Naive thymus-derived CD8-positive, alpha-beta T cell (primary cell): Measurements from ENCODE around the gene BTBD9. TPM values are rescaled to one million over a fixed set of nuclear protein-coding genes. Genes with fewer than 3 reads are reported as not detected.

Experiments used
- ATAC-seq, 2 donors: fragments of 150-1000 bp; cut with Tn5 transposase in 1 of 2; sonication (Bioruptor Pico), chemical (Tn5 transposase) in 1 of 2; 1 replicate in 1 of 2; 2 replicates in 1 of 2; pipeline ENCODE4 v1.10.0; 2021; ENCODE audit warnings: mild to moderate bottlenecking in 2 of 2, moderate library complexity in 2 of 2
- POLR2A ChIA-PET: fragments of 350-600 bp; sonication (Branson Sonifier 250); formaldehyde crosslinking; loops from one replicate; lab custom pipeline; 2021; ENCODE audit warnings: antibody characterized with exemption; lab: Charles Lee
- DNase-seq, 10 donors: peaks; one replicate each; pipeline versions ENCODE4 v3.0.0 to v3.0.0-alpha.2; 2020 to 2022
- H3K27ac Mint-ChIP-seq, 10 donors: one replicate each; pipeline ENCODE4 v1.8.0; 2020 to 2022; ENCODE audit warnings: mild to moderate bottlenecking in 10 of 10, mixed read lengths in 10 of 10, moderate library complexity in 4 of 10, inconsistent platforms in 1 of 10
- H3K27me3 Mint-ChIP-seq, 5 donors: one replicate each; pipeline ENCODE4 v1.8.0; 2021 to 2022; ENCODE audit warnings: mixed read lengths in 5 of 5
- H3K36me3 Mint-ChIP-seq, 3 donors: one replicate each; pipeline ENCODE4 v1.8.0; 2020 to 2022; ENCODE audit warnings: mixed read lengths in 3 of 3, mild to moderate bottlenecking in 2 of 3, inconsistent platforms in 1 of 3
- H3K4me1 Mint-ChIP-seq, 4 donors: one replicate each; pipeline ENCODE4 v1.8.0; 2021 to 2022; ENCODE audit warnings: mixed read lengths in 4 of 4
- H3K4me3 Mint-ChIP-seq, 10 donors: one replicate each; pipeline ENCODE4 v1.8.0; 2020 to 2022; ENCODE audit warnings: mild to moderate bottlenecking in 10 of 10, mixed read lengths in 10 of 10, moderate library complexity in 6 of 10, inconsistent platforms in 1 of 10
- H3K9me3 Mint-ChIP-seq, 9 donors: one replicate each; pipeline ENCODE4 v1.8.0; 2020 to 2022; ENCODE audit warnings: mixed read lengths in 9 of 9, mild to moderate bottlenecking in 3 of 9, inconsistent platforms in 1 of 9, moderate library complexity in 1 of 9
- polyA plus RNA-seq, 3 donors: library from polyadenylated mRNA; unstranded; fragments of 300-500 nt; fragmentation: Illumina TruSeq; gene quantifications; one replicate each; pipeline ENCODE4 v1.2.3, GENCODE V29; 2021
- total RNA-seq, 8 experiments: library from RNA in 2 of 8; stranded (reverse) in 2 of 8; gene quantifications; one replicate each; pipeline ENCODE4 v1.2.3 and lab custom pipeline; 2021 to 2026

Gene BTBD9
- total and polyA plus RNA-seq, 5 experiments from 2014 or later: 9.3 to 32.2 (median 10.6) TPM

DNA sequence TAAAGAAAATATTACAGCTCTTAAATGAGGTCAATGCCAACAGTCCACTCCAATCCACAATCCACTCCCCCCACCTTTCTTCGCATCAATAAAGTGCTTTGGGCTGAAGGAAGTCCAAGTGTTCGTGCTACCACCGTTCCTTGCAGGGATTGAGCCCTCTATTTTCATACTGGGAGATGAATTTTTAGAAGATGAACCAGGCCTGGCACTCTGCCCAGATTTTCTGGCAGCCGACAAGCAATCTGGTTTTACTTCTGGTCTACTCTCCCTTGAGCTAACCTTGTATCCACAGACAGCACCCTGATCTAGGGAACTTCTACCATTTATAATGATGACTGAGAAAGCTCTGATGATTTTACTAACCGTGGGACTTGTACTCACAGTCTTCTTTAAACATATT is 72.3 kb downstream of the BTBD9 start:
- POLR2A ChIA-PET: no interaction called here
- no peak for DNase-seq
- Mint-ChIP-seq H3K9me3 (no peaks in the 10 kb centered on the region), H3K27me3 (peaks cover 0 to 2% (median 0%) of the 10 kb centered on the region in 5 donors), H3K36me3 (peaks cover 0 to 35% (median 19%) of the 10 kb centered on the region in 3 donors), H3K27ac (no peak overlapping the region), H3K4me3 (no peak overlapping the region), H3K4me1 (peaks cover 15 to 18% (median 17%) of the 10 kb centered on the region in 4 donors)
- no peak for ATAC-seq

DNA sequence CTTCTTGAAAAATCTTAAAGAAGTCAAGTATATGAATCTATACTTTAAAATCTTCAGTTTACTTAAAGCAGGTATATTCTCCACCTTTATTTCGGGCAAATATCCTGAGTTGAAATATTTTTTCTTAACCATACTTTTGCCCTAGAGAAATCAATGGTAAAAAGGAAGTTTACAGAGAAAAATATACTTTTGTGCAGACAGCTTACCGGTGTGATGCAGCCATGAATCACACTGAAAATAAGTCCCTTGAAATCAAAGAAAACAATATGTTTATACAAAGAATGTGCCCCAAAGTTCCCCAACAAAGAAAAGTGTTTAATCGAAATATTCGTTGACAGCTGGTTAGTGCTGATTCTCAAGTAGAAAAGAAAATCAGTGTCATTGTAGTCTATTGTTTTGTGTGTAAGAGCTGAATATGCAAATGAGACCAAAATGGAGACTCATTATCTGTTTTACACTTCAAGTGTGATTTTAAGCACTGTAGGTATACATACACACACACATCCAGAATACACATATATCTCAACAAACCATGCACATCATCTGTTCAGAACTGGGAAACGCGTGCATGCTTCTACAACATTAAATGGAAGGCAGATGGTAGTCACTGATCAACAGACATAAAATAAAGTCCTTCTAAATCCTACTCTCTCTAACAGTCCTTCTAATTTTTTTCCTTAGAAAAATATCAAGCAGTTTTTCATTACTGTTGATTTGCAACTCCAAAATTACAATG is 73.3 kb downstream of the BTBD9 start:
- POLR2A ChIA-PET: no interaction called here
- peaks cover 0 to 38% (median 19%) of the 10 kb centered on the region in 3 donors for H3K36me3 Mint-ChIP-seq
- H3K9me3 Mint-ChIP-seq: no peaks in the 10 kb centered on the region
- peaks cover 0 to 2% (median 0%) of the 10 kb centered on the region in 5 donors for H3K27me3 Mint-ChIP-seq
- no peak overlapping the region for H3K4me3 Mint-ChIP-seq
- peaks cover 6 to 9% (median 9%) of the 10 kb centered on the region in 4 donors for H3K4me1 Mint-ChIP-seq
- no peak overlapping the region for H3K27ac Mint-ChIP-seq
- DNase-seq (no peak), ATAC-seq (no peak)

DNA sequence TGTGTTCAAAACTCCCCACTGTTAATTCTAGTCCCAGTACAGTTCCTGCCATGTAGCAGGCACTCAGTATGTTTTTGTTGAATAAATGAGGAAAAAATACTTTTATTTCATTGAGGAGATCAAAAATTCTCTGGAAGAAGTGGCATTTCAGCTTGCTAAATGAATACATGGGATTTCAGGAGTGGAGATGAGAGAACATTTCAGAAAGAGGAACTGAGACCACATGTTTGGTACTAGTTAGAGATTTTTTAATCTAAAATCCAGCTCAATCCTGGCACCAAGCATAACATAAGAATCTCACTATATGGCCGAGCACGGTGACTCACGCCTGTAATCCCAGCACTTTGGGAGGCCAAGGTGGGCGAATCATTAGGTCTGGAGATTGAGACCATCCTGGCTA is 75.4 kb downstream of the BTBD9 start:
- H3K27me3 Mint-ChIP-seq: peaks cover 0 to 2% (median 0%) of the 10 kb centered on the region in 5 donors
- no peak overlapping the region for H3K4me3 Mint-ChIP-seq
- peaks cover 0 to 11% (median 5%) of the 10 kb centered on the region in 4 donors for H3K4me1 Mint-ChIP-seq
- ATAC-seq: no peak
- H3K36me3 Mint-ChIP-seq: peaks cover 0 to 34% (median 22%) of the 10 kb centered on the region in 3 donors
- H3K27ac Mint-ChIP-seq: no peak overlapping the region
- no peaks in the 10 kb centered on the region for H3K9me3 Mint-ChIP-seq
- DNase-seq: no peak
- POLR2A ChIA-PET: no interaction called here

GRCh38 chr6:38555606-38556005 is 84.1 kb downstream of the BTBD9 start:
- DNase-seq: no peak
- Mint-ChIP-seq H3K4me3 (no peak overlapping the region), H3K9me3 (no peaks in the 10 kb centered on the region), H3K27me3 (no peaks in the 10 kb centered on the region), H3K4me1 (peaks cover 2 to 6% (median 4%) of the 10 kb centered on the region in 4 donors), H3K36me3 (peaks cover 0 to 17% (median 11%) of the 10 kb centered on the region in 3 donors), H3K27ac (no peak overlapping the region)
- POLR2A ChIA-PET: no interaction called here
- ATAC-seq: no peak

- H3K9me3 Mint-ChIP-seq: no peaks in the 10 kb centered on the region
- peaks cover 2 to 6% (median 4%) of the 10 kb centered on the region in 4 donors for H3K4me1 Mint-ChIP-seq
- peaks cover 0 to 17% (median 11%) of the 10 kb centered on the region in 3 donors for H3K36me3 Mint-ChIP-seq
- no peak overlapping the region for H3K4me3 Mint-ChIP-seq
- no peaks in the 10 kb centered on the region for H3K27me3 Mint-ChIP-seq
- no peak for ATAC-seq
- no peak for DNase-seq
- H3K27ac Mint-ChIP-seq: no peak overlapping the region
- POLR2A ChIA-PET: no interaction called here
Measured at GRCh38 chr6:38554700-38555413, 84.9 kb downstream of the BTBD9 start.

- ATAC-seq (no peak), DNase-seq (no peak)
- Mint-ChIP-seq H3K27ac (no peak overlapping the region), H3K4me3 (no peak overlapping the region), H3K4me1 (peaks cover 2 to 4% (median 3%) of the 10 kb centered on the region in 4 donors), H3K36me3 (peaks cover 0 to 17% (median 5%) of the 10 kb centered on the region in 3 donors), H3K27me3 (no peaks in the 10 kb centered on the region), H3K9me3 (no peaks in the 10 kb centered on the region)
- POLR2A ChIA-PET: no interaction called here
Measured at GRCh38 chr6:38554014-38554413, 85.7 kb downstream of the BTBD9 start.

GRCh38 chr6:38552121-38552520 is 87.6 kb downstream of the BTBD9 start:
- H3K4me3 Mint-ChIP-seq: no peak overlapping the region
- POLR2A ChIA-PET: no interaction called here
- H3K9me3 Mint-ChIP-seq: no peaks in the 10 kb centered on the region
- ATAC-seq (no peak), DNase-seq (no peak)
- peaks cover 0 to 3% (median 1%) of the 10 kb centered on the region in 4 donors for H3K4me1 Mint-ChIP-seq
- no peak overlapping the region for H3K27ac Mint-ChIP-seq
- H3K36me3 Mint-ChIP-seq: peaks cover 5 to 22% (median 6%) of the 10 kb centered on the region in 3 donors
- no peaks in the 10 kb centered on the region for H3K27me3 Mint-ChIP-seq

DNA sequence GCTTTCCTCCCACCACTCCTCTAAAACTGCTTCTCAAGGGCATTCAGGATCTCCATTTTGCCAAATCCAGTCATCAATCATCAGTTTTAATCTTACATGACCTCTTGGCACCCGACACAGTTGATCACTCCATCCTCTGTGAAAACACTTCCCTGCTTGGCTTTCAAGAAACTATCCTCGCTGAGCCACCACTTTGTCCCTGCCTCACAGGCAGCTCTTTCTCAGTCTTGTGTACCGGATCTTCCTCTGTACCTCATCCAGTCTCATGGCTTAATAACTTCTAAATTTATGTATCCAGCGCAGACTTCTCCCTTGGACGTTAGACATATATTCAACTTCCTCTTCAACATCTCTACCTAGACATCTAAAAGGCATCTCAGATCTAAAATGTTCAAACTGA is 89.9 kb downstream of the BTBD9 start:
- no peak for ATAC-seq
- no peak overlapping the region for H3K4me3 Mint-ChIP-seq
- no peaks in the 10 kb centered on the region for H3K27me3 Mint-ChIP-seq
- DNase-seq: no peak
- H3K9me3 Mint-ChIP-seq: no peaks in the 10 kb centered on the region
- POLR2A ChIA-PET: no interaction called here
- peaks cover 0 to 2% (median 0%) of the 10 kb centered on the region in 4 donors for H3K4me1 Mint-ChIP-seq
- H3K36me3 Mint-ChIP-seq: peaks cover 5 to 22% (median 11%) of the 10 kb centered on the region in 3 donors
- H3K27ac Mint-ChIP-seq: no peak overlapping the region

- ATAC-seq: no peak
Measured at GRCh38 chr6:38549180-38549579, 90.5 kb downstream of the BTBD9 start.

GRCh38 chr6:38543022-38543421 is 96.7 kb downstream of the BTBD9 start:
- Mint-ChIP-seq H3K36me3 (peaks cover 5 to 20% (median 13%) of the 10 kb centered on the region in 3 donors), H3K4me3 (no peak overlapping the region), H3K27me3 (no peaks in the 10 kb centered on the region), H3K4me1 (peaks cover 0 to 4% (median 0%) of the 10 kb centered on the region in 4 donors), H3K9me3 (no peaks in the 10 kb centered on the region), H3K27ac (no peak overlapping the region)
- ATAC-seq (no peak), DNase-seq (no peak)
- POLR2A ChIA-PET: no interaction called here

More at GRCh38 chr6:38549180-38549579, 90.5 kb downstream of the BTBD9 start:
- DNase-seq: no peak
- Mint-ChIP-seq H3K27ac (no peak overlapping the region), H3K27me3 (no peaks in the 10 kb centered on the region), H3K4me3 (no peak overlapping the region), H3K9me3 (no peaks in the 10 kb centered on the region), H3K4me1 (peaks cover 0 to 4% (median 0%) of the 10 kb centered on the region in 4 donors), H3K36me3 (peaks cover 5 to 26% (median 13%) of the 10 kb centered on the region in 3 donors)
- POLR2A ChIA-PET: no interaction called here

- no peak for DNase-seq
- Mint-ChIP-seq H3K4me1 (peaks cover 0 to 2% (median 0%) of the 10 kb centered on the region in 4 donors), H3K4me3 (no peak overlapping the region), H3K27ac (no peak overlapping the region), H3K9me3 (no peaks in the 10 kb centered on the region), H3K36me3 (peaks cover 0 to 13% (median 10%) of the 10 kb centered on the region in 3 donors), H3K27me3 (no peaks in the 10 kb centered on the region)
- POLR2A ChIA-PET: no interaction called here
- ATAC-seq: no peak
Measured at GRCh38 chr6:38542031-38542430, 97.7 kb downstream of the BTBD9 start.

- H3K4me1 Mint-ChIP-seq: peaks cover 9 to 34% (median 19%) of the 10 kb centered on the region in 4 donors
- ATAC-seq (no peak), DNase-seq (no peak)
- H3K9me3 Mint-ChIP-seq: peaks cover 0 to 15% (median 4%) of the 10 kb centered on the region in 9 donors
- H3K27ac Mint-ChIP-seq: no peak overlapping the region
- H3K27me3 Mint-ChIP-seq: no peaks in the 10 kb centered on the region
- peaks cover 27 to 39% (median 35%) of the 10 kb centered on the region in 3 donors for H3K36me3 Mint-ChIP-seq
- POLR2A ChIA-PET: no interaction called here
- no peak overlapping the region for H3K4me3 Mint-ChIP-seq
Measured at GRCh38 chr6:38533064-38533463, 106.7 kb downstream of the BTBD9 start.

- no peak for DNase-seq
- Mint-ChIP-seq H3K27ac (peak overlapping the region in 2 of 10 donors; percentile 31 to 38), H3K4me3 (no peak overlapping the region), H3K27me3 (no peaks in the 10 kb centered on the region), H3K9me3 (peaks cover 0 to 31% (median 10%) of the 10 kb centered on the region in 9 donors), H3K4me1 (peaks cover 9 to 32% (median 16%) of the 10 kb centered on the region in 4 donors), H3K36me3 (peaks cover 32 to 55% (median 51%) of the 10 kb centered on the region in 3 donors)
- POLR2A ChIA-PET: no interaction called here
- ATAC-seq: no peak
Measured at GRCh38 chr6:38531134-38531533, 108.6 kb downstream of the BTBD9 start.
